GM12801 (cell line): ENCODE measurements around the gene TMOD2.

Experiments
- TF ChIP-seq, protein P1 (sequence below): IDR thresholded peaks from one replicate; pipeline ENCODE4 v1.5.1; 2011; ENCODE audit warnings: control low read depth; ENCODE audit not compliant: insufficient read length; ENCODE audit errors: extremely low read depth

TMOD2 gene

DNA sequence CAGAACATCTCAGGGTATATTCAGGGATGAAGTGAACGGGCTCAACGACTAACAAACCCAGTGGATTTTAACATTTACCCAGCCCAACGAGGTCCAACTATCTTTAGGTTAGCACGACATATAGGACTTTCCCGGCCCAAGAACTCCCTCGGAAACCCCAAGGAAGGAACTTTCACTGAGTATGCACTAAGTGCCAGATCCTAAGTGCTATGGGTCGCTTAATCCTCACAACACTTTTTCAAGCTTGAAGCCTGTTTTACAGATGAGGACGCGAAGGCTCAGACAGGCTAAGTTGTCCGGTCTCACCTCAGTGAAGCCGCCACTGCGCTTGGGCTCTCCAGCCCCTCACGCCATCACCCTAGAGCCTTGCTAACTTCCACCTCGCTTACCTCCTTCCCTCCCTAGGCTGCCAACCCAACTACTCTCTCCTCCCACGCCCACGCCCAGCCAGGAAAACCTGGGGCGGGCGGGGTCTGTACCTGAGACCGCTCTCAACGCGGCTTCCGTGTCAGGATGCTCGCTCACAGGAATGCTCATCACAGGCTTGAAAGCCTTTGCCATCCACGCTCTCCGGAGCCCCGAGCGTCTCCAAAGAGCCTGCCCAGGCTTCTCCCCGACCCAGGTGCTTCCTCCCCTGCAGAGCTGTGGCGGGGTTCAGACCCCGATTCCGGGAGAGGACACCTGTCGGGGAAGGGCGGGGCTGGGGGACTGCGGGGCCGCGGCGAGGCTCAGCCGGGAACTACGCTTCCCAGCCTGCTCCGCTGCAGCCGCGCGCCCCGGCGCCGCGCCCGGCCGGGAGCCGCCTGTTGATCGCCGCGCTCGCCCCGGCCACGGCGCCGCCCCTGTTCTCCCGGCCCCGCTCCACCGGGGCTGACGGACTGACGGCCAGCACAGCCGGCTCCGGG lies at the start of gene TMOD2:
Gene TMOD2, plus strand, starts transcription at position 806 of the 905 bp plus-strand sequence. CDS start 14,845 bp downstream, outside the sequence.
- TF ChIP-seq, protein P1, sequence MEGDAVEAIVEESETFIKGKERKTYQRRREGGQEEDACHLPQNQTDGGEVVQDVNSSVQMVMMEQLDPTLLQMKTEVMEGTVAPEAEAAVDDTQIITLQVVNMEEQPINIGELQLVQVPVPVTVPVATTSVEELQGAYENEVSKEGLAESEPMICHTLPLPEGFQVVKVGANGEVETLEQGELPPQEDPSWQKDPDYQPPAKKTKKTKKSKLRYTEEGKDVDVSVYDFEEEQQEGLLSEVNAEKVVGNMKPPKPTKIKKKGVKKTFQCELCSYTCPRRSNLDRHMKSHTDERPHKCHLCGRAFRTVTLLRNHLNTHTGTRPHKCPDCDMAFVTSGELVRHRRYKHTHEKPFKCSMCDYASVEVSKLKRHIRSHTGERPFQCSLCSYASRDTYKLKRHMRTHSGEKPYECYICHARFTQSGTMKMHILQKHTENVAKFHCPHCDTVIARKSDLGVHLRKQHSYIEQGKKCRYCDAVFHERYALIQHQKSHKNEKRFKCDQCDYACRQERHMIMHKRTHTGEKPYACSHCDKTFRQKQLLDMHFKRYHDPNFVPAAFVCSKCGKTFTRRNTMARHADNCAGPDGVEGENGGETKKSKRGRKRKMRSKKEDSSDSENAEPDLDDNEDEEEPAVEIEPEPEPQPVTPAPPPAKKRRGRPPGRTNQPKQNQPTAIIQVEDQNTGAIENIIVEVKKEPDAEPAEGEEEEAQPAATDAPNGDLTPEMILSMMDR, result no peak

DNA sequence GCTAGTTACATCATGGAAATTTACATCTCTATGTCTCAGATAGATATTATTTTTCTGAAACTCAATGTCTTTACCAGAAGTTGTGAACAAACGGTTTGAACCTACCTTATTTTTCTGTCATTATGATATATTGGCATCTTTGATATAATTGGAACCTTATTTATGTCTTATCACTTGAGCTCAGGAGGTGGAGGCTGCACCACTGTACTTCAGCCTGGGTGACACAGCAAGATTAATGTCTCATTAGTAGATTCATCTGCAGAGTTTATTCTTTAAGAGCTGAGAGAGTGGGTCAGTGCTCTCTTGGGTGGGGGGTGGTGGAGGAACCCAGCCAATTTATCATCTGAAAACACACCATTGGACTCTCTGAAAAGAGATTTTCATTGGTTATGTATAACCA lies 48.7 kb upstream of the TMOD2 start:
- TF ChIP-seq, protein P1, result no peak

DNA sequence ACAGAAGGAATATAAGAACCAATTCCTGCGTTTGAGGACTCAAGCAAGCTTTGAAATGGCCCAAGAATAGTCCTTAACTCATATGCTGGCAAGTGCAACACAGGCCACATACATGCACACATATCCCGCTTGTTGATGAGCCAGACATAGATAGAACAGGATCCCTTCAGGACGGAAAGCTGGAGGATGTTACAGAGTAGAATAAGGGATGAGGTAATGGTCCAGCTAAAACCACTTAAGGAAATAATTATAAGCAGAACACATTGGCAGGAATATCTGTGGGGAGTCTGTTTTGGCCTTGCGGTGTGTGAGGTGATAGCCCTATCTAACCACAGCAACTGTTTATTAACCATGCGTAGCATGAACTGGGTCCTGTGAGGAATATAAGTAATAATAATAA lies 45.1 kb upstream of the TMOD2 start:
- TF ChIP-seq, protein P1, result no peak

DNA sequence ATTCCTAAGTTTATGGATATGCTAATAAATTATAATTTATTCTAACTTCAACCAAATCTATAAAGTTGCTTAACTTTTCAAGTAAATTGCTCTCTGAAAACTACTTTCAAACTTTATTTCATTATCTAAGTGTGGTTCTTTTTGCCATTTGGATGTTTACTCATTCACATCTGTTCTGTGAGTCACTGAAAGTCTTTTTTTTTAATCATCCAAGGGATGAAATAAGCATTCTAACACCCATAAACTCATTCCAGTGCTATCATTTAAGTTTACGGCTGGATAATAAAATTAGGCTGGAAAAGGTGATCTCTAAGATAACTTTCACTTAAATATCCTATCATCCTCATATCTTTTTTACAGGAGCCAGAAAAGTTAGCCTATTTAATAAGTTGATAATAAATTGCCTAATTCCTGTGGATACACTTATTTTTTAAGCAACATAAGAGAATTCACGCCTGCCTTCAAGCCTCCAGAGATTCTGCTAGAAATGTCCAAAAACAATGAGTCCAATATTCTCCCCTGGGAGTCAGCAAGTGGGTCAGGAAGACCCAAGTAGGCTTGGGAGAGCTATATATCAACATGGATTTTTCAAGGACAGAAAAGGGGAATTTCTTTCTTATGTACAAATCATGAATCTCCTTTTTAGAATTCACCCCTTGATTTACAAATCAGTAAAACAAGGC lies 44.3 kb upstream of the TMOD2 start:
- TF ChIP-seq, protein P1, result no peak

DNA sequence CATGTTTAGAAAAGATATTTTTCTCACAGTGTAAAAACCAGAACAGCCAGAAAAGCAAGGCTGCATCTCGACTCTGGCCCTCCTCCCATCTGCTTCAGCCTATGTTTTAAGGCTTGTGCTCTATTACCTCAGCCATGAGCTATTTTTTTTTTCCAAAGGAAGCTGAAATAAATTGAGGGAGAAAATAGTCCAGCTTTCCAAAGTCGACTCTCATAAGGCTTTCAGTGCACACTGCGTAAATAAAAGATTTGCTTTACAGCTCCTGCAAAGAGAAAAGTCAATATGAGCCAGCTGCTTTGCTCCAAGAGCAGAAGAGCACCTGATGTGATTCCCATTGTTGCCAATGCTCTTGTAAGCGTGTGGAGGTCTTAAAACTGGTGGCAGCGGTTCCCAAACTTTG lies 43.4 kb upstream of the TMOD2 start:
- TF ChIP-seq, protein P1, result no peak

DNA sequence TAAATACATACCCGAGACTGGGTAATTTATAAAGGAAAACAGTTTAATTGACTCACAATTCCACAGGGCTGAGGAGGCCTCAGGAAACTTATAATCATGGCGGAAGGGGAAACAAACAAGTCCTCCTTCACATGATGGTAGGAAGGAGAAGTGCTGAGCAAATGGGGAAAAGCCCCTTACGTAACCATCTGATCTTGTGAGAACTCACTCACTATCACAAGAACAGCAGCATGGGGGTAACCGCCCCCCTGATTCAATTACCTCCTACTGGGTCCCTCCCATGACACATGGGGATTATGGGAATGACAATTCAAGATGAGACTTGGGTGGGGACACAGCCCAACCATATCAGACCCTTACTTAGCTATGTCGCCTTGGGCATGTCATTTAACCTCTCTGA lies 42.4 kb upstream of the TMOD2 start:
- TF ChIP-seq, protein P1, result no peak

DNA sequence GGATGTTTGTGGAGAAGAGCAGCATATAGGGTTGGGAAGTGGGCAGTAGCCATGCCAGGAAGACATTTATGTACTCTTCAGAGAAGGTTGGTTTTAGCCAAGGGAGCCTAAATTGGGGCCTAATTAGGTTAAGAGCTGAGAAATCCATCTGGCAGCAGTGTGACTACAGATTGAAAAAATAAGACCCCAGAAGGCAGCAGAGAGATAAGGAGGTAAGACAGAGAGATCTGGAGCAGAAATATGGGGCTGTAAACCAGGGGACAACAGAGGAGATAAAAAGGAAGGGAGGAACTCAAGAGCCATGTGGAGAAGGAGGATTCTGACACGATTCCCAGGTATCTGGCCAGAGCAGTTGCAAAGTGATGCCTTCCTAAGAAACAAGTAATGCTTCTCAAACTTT lies 37.2 kb upstream of the TMOD2 start:
- TF ChIP-seq, protein P1, result no peak
